ENCODE measurements around the gene TUBA1B. TPM values are rescaled to one million over a fixed set of nuclear protein-coding genes. Genes with fewer than 3 reads are reported as not detected.
"Not testable (repeated sequence)": the region's sequence is repeated elsewhere in the genome, so short reads cannot be mapped to it uniquely, and the experiment has no call there.

TUBA1B gene
- total and polyA plus RNA-seq, 3 donors from 2014 or later: 642 to 1,178 (median 894) TPM

- H3K4me3 ChIP-seq: no peak overlapping the region
- no peaks in the 10 kb centered on the region for H3K9me3 ChIP-seq
- no peaks in the 10 kb centered on the region for H3K36me3 ChIP-seq (ENCODE audit: low read depth, missing control alignments)
- WGBS, 2 donors: 60 to 82% methylated on average over 2 of the region's 2 CpGs
- no peaks in the 10 kb centered on the region for H3K4me1 ChIP-seq
- intact Hi-C loops (cut with DNase I; ENCODE audit: low total_unique reads): no loop called here
- H3K27me3 ChIP-seq: no peaks in the 10 kb centered on the region
- TF ChIP-seq POLR2A (IDR thresholded peaks at IDR 0.05): no peak
- TF ChIP-seq CTCF (IDR thresholded peaks at IDR 0.05): no peak
- DNase-seq: no peak
- no peak overlapping the region for H3K27ac ChIP-seq
These were observed 13.2 kb upstream of the TUBA1B start for GRCh38 chr12:49144384-49144783.

GRCh38 chr12:49138999-49139398 is 7.8 kb upstream of the TUBA1B start:
- Histone ChIP-seq H3K4me1 (no peaks in the 10 kb centered on the region), H3K36me3 (ENCODE audit: low read depth, missing control alignments) (no peaks in the 10 kb centered on the region), H3K9me3 (no peaks in the 10 kb centered on the region), H3K4me3 (no peak overlapping the region), H3K27ac (no peak overlapping the region), H3K27me3 (no peaks in the 10 kb centered on the region)
- intact Hi-C loops (cut with DNase I; ENCODE audit: low total_unique reads): no loop called here
- DNase-seq: no peak
- WGBS, 2 donors: 89 to 91% methylated on average over 2 of the region's 2 CpGs
- TF ChIP-seq POLR2A (IDR thresholded peaks at IDR 0.05): no peak

GRCh38 chr12:49138587-49138986 is 7.4 kb upstream of the TUBA1B start:
- Histone ChIP-seq H3K4me1 (no peaks in the 10 kb centered on the region), H3K27ac (no peak overlapping the region), H3K9me3 (no peaks in the 10 kb centered on the region), H3K4me3 (no peak overlapping the region), H3K27me3 (no peaks in the 10 kb centered on the region), H3K36me3 (ENCODE audit: low read depth, missing control alignments) (no peaks in the 10 kb centered on the region)
- intact Hi-C loops (cut with DNase I; ENCODE audit: low total_unique reads): no loop called here
- 49 to 51% methylated on average over 2 of the region's 2 CpGs for WGBS, 2 donors
- DNase-seq: peak; percentile 55
- TF ChIP-seq CTCF (IDR thresholded peaks at IDR 0.05): no peak
- no peak for TF ChIP-seq POLR2A (IDR thresholded peaks at IDR 0.05)

- no peaks in the 10 kb centered on the region for H3K36me3 ChIP-seq (ENCODE audit: low read depth, missing control alignments)
- no peaks in the 10 kb centered on the region for H3K9me3 ChIP-seq
- TF ChIP-seq CTCF (IDR thresholded peaks at IDR 0.05): no peak
- TF ChIP-seq POLR2A (IDR thresholded peaks at IDR 0.05): no peak
- intact Hi-C loops (cut with DNase I; ENCODE audit: low total_unique reads): no loop called here
- H3K4me3 ChIP-seq: no peak overlapping the region
- H3K27ac ChIP-seq: peak overlapping the region; percentile 31 to 85
- no peak for DNase-seq
- peaks cover 6% of the 10 kb centered on the region for H3K4me1 ChIP-seq
- 72 to 74% methylated on average over 1 of the region's 1 CpG for WGBS, 2 donors
- H3K27me3 ChIP-seq: no peaks in the 10 kb centered on the region
These were observed 6.3 kb upstream of the TUBA1B start for GRCh38 chr12:49137476-49137875.

GRCh38 chr12:49136997-49137396 is 5.8 kb upstream of the TUBA1B start:
- Histone ChIP-seq H3K27ac (peak overlapping the region; percentile 31 to 85), H3K4me1 (peaks cover 11% of the 10 kb centered on the region)
- H3K9me3 ChIP-seq; intact Hi-C loops (cut with DNase I; ENCODE audit: low total_unique reads); H3K27me3 ChIP-seq; H3K4me3 ChIP-seq; DNase-seq; H3K36me3 ChIP-seq (ENCODE audit: low read depth, missing control alignments): not testable (repeated sequence)
- 85 to 88% methylated on average over 3 of the region's 3 CpGs for WGBS, 2 donors

GRCh38 chr12:49133590-49133989 is 2.4 kb upstream of the TUBA1B start:
- H3K27me3 ChIP-seq: no peaks in the 10 kb centered on the region
- peaks cover 4% of the 10 kb centered on the region for H3K36me3 ChIP-seq (ENCODE audit: low read depth, missing control alignments)
- DNase-seq: no peak
- peaks cover 23% of the 10 kb centered on the region for H3K4me1 ChIP-seq
- WGBS, 2 donors: 77 to 84% methylated on average over 10 of the region's 10 CpGs
- no peak overlapping the region for H3K4me3 ChIP-seq
- H3K27ac ChIP-seq: peak overlapping the region; percentile 15 to 48
- TF ChIP-seq POLR2A (IDR thresholded peaks at IDR 0.05): no peak
- TF ChIP-seq CTCF (IDR thresholded peaks at IDR 0.05): no peak
- no peaks in the 10 kb centered on the region for H3K9me3 ChIP-seq
- intact Hi-C loops (cut with DNase I; ENCODE audit: low total_unique reads): loop anchor here (5.0 kb wide), 1 partner anchor 99 kb away; no protein-coding TSS in a partner anchor

Measured in testis (tissue), 3 donors.